Activated naive CD4-positive, alpha-beta T cell (primary cell): ENCODE measurements around the gene TMEM187.
A peak's percentile ranks its signal among the peaks of the same experiment; 100 is the strongest.

ENCODE experiments used
- DNase-seq, 4 experiments: peaks; one replicate each; lab custom pipeline; 2025; lab: John Stamatoyannopoulos, UW

The TMEM187 gene

GRCh38 chrX:153955228-153955732 lies 17.3 kb upstream of the TMEM187 start:
- DNase-seq: no peak

- no peak for DNase-seq
Measured at GRCh38 chrX:153956044-153956907, 16.3 kb upstream of the TMEM187 start.

- no peak for DNase-seq
Measured at GRCh38 chrX:153957224-153957623, 15.3 kb upstream of the TMEM187 start.

GRCh38 chrX:153958605-153959004 lies 13.9 kb upstream of the TMEM187 start:
- no peak for DNase-seq

GRCh38 chrX:153959649-153960048 lies 12.9 kb upstream of the TMEM187 start:
- no peak for DNase-seq

GRCh38 chrX:153960077-153960476 lies 12.5 kb upstream of the TMEM187 start:
- DNase-seq: no peak

DNA sequence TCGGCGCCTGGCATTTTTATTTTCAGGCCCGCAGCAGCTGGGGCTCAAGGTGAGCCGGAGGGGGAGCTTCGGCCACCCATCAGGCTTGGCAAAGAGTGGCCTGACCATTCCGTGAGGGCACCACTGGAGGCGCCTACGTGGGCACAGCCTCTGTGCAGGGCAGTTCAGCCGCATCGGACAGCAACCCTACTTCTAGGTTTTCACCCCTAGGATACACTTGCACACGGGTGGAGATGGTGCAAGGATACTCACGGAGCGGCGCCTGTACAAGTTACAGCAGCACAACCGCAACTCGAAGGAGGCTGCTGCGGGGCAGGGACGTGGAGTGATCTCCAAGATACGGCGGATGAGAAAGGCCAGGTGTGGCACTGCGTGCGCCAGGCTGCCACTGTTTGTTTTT lies 11.8 kb upstream of the TMEM187 start:
- DNase-seq: no peak

GRCh38 chrX:153961292-153961691 lies 11.3 kb upstream of the TMEM187 start:
- no peak for DNase-seq

DNA sequence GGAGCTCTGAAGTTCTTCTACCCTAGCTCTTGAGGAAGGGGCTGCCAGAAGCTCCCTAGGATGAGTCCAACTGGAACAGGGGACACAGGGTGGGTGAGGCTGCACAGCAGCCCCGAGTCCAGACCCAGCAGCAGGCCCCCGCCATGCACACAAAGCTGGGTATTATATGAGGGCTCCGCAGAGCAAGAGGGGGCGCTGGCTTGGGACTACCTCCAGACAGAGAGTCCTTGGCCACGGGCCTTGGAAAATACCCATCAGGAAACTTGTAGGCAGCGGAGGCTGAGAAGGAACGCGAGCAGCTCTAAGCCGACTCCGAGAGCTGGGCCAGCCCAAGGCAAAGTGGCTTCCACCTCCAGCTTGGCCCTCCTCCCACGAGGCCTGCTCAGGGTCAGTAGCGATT lies 9.0 kb upstream of the TMEM187 start:
- no peak for DNase-seq

- no peak for DNase-seq
Measured at GRCh38 chrX:153964105-153964504, 8.4 kb upstream of the TMEM187 start.

GRCh38 chrX:153965406-153965805 lies 7.1 kb upstream of the TMEM187 start:
- no peak for DNase-seq

DNA sequence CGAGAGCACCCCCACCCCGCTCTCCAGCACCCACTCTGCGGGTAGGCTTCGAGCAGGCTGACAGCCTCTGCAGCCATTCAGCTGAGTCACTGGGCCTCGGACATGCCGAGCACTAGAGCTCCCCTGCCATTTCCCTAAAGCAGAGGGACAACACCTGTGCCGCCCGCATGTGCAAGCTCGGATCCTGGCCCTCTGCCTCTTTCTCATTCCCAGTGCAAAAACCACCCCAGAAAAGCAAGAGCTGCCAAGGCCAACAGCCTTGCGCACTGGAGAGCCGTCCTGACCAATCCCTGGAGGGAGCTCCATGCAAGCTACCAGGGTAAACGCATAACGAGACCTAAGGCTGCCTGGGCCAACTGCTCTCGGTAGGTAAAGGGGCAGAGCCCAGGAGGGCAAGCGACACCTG lies 6.3 kb upstream of the TMEM187 start:
- no peak for DNase-seq

GRCh38 chrX:153966841-153967535 lies 5.6 kb upstream of the TMEM187 start:
- DNase-seq: no peak

DNA sequence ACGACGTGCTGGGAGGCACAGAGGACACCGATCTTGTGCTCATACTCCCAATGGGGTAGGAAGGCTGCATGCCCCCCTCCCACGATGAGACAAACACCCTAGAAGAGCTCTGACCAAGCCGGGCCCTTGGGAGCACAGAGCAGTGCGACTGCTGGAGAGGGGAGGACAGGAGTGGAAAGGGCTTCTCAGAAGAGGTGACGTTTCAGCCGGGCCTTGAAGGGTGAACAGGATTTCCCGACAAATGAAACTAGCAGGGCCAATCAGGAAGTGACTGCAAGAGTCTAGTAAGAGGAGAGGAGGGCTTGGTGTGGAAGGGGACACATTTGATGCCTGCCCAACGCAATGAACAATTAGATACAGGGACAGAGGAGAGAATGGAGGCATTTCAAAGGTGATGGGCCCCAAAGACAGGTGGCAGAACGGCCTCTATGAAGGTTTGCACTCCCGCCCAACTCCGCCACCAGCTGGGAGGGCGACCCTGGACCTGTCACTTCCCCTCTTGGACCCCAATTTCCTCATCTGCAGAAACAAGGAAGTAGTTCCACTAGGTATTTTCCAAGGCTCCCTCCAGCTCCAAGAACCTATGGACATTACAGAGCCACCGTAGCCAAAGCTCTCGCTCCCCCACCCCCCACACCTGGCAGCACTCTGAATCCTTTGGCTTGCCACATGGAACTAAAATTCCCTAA lies 4.9 kb upstream of the TMEM187 start:
- no peak for DNase-seq

GRCh38 chrX:153968255-153968654 lies 4.3 kb upstream of the TMEM187 start:
- DNase-seq: no peak

DNA sequence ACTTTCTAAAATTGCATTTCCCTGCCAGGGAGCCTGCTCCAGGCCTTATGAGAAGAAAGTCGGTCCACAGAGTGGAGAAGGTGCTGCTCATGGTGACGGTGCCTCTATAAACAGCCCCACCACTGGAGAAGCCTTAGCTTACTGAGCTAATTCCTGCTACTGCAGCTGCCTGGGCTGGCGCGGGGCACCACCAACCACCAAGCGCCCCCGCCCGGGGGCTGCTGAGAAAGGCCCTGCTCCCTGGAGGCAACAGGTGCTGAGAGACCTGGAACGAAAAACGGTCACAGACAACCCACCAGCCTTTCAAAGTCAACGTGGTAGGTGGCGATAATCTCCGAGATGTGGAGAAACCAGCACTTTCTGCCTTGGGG lies 3.8 kb upstream of the TMEM187 start:
- DNase-seq: peak in 2 of 4 experiments; percentile 14 to 44

GRCh38 chrX:153969125-153969903 lies 3.2 kb upstream of the TMEM187 start:
- DNase-seq: no peak

- DNase-seq: peak in 1 of 4 experiments; percentile 20
Measured at GRCh38 chrX:153969904-153970356, 2.6 kb upstream of the TMEM187 start.

DNA sequence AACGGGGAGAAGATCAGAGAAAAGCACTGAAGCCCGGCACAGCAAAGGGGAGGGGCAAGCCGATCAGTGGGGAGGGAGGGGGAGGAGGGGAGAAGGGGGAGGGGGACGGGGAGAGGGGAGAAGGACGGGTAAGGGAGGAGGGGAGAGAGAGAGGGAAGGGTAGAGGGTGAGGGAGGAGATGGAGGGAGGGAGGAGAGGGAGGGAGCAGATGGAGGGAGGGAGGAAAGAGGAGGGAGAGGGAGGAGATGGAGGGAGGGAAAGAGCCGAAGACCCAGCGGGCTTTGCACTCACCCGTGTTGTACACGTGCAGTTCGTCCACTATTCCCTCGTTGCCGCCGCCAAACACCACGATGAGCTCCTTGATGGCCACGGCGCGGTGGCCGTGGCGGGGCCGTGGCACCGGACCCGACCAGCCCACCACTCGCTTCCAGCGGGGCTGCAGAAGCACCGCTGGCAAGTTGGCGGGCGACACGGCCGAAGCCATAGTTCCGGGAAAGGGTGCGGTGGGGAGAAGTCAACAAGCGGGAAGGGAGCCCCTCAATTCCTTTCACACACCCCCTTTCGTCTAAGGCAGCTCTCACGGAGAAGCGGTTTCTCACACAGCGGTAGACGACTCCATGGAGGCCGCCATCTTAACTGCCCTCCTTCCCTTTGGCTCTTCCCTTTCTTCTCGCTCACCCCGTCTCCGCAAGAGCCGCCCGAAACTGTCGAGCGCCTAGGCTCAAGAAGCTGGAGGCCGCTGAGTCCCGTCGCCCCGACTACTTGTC lies 2.0 kb upstream of the TMEM187 start:
- no peak for DNase-seq

DNA sequence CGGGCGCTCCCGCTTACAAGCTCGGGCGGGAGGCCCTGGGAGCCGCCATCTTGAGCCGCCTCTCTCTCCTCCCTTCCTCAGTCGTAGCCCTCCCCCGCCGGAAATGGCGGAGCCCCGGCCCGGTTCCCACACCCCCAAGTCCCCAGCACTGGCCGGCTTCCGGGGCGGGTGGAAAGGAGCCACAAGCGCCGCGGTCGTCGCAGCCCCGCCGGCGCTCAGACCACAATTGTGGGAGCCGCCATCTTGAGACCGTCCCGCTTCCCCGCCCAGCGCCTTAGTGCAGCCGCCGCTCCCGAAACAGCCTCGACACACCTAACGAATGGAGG lies 1.5 kb upstream of the TMEM187 start:
- peak; percentile 51 to 89 (median 66) for DNase-seq
